HT1080 (cell line): ENCODE data around the gene BRD2. TPM values are rescaled to one million over a fixed set of nuclear protein-coding genes. Genes with fewer than 3 reads are reported as not detected.

Experiments
- DNase-seq: peaks from one replicate; pipeline ENCODE4 v3.0.0-alpha.2; 2015; ENCODE audit warnings: low read depth
- total RNA-seq: library from RNA; depleted of rRNA; stranded (reverse); fragments of >200 nt; shearing (Covaris generic); gene quantifications from 2 replicates; pipeline ENCODE4 v1.2.3, GENCODE V29; 2014

The BRD2 gene
- total RNA-seq, 1 experiment from 2014 or later, result 125 TPM

GRCh38 chr6:32971242-32971580 is 2.8 kb downstream of the BRD2 start:
- DNase-seq, result no peak

GRCh38 chr6:32971581-32972352 is 3.4 kb downstream of the BRD2 start:
- DNase-seq, result peak; percentile 100

GRCh38 chr6:32972353-32973143 is 4.2 kb downstream of the BRD2 start:
- DNase-seq, result no peak

- DNase-seq, result peak; percentile 31
Measured at GRCh38 chr6:32973144-32974015, 5.0 kb downstream of the BRD2 start.

GRCh38 chr6:32974016-32974333 is 5.6 kb downstream of the BRD2 start:
- peak; percentile 55 for DNase-seq

- no peak for DNase-seq
Measured at GRCh38 chr6:32974541-32975308, 6.3 kb downstream of the BRD2 start.

- DNase-seq, result no peak
Measured at GRCh38 chr6:32975886-32976285, 7.5 kb downstream of the BRD2 start.

- DNase-seq, result no peak
Measured at GRCh38 chr6:32976334-32977069, 8.1 kb downstream of the BRD2 start.

- no peak for DNase-seq
Measured at GRCh38 chr6:32977272-32977952, 9.0 kb downstream of the BRD2 start.

- no peak for DNase-seq
Measured at GRCh38 chr6:32977953-32978324, 9.5 kb downstream of the BRD2 start.

GRCh38 chr6:32979720-32980487 is 11.5 kb downstream of the BRD2 start:
- DNase-seq, result no peak

GRCh38 chr6:32980488-32981038 is 12.2 kb downstream of the BRD2 start:
- no peak for DNase-seq

GRCh38 chr6:32982084-32982701 is 13.8 kb downstream of the BRD2 start:
- no peak for DNase-seq

- no peak for DNase-seq
Measured at GRCh38 chr6:32982702-32983492, 14.5 kb downstream of the BRD2 start.

GRCh38 chr6:32983493-32983848 is 15.1 kb downstream of the BRD2 start:
- DNase-seq, result no peak

- DNase-seq, result no peak
Measured at GRCh38 chr6:32983964-32984621, 15.7 kb downstream of the BRD2 start.
